PC-9 (cell line): Measurements from ENCODE around the gene RBMS3. TPM values are rescaled to one million over a fixed set of nuclear protein-coding genes. Genes with fewer than 3 reads are reported as not detected.

Source experiments
- BruUV-seq: library from RNA; stranded (reverse); fragments of 400-500 nt; replicated peaks from 2 replicates; lab custom pipeline; 2021; lab: Mats Ljungman, UMichigan
- CTCF ChIA-PET: fragments of 300-600 bp; sonication (Branson Sonifier 250); formaldehyde crosslinking; loops from one replicate; lab custom pipeline; 2022; ENCODE audit warnings: antibody characterized with exemption; lab: Charles Lee
- POLR2A ChIA-PET: fragments of 300-600 bp; sonication (Branson Sonifier 250); formaldehyde crosslinking; loops from one replicate; lab custom pipeline; 2022; ENCODE audit warnings: antibody characterized with exemption; ENCODE audit not compliant: unreplicated experiment; lab: Charles Lee
- DNase-seq, 2 experiments: peaks; one replicate each; pipeline versions ENCODE4 v3.0.0 to v3.0.0-alpha.2; 2015 to 2022; ENCODE audit warnings: mixed read lengths in 1 of 2
- H2AFZ ChIP-seq: fragments of 200-600 bp; sonication (generic); 2 replicates; pipeline ENCODE4 v1.8.1; 2017; ENCODE audit warnings: antibody characterized with exemption
- H3F3A ChIP-seq: fragments of 200-600 bp; sonication (generic); 2 replicates; pipeline ENCODE4 v1.8.1; 2017; ENCODE audit warnings: antibody characterized with exemption, mild to moderate bottlenecking, low read depth; ENCODE audit not compliant: insufficient read depth
- H3K27ac ChIP-seq: fragments of 200-600 bp; sonication (generic); 2 replicates; pipeline ENCODE4 v1.6.1; 2016; ENCODE audit warnings: mixed run types
- H3K27me3 ChIP-seq: fragments of 200-600 bp; sonication (generic); 2 replicates; pipeline ENCODE4 v1.6.1; 2016; ENCODE audit warnings: low read depth, mixed run types; ENCODE audit not compliant: insufficient read depth
- H3K36me3 ChIP-seq: fragments of 200-600 bp; sonication (generic); 2 replicates; pipeline ENCODE4 v1.6.1; 2016; ENCODE audit warnings: low read depth, mixed run types
- H3K4me1 ChIP-seq: fragments of 200-600 bp; sonication (generic); replicated peaks from 2 replicates; pipeline ENCODE4 v1.6.1; 2016; ENCODE audit warnings: mixed run types; ENCODE audit not compliant: insufficient read depth
- H3K4me2 ChIP-seq: fragments of 200-600 bp; sonication (generic); 2 replicates; pipeline ENCODE4 v1.6.1; 2017; ENCODE audit warnings: mixed run types
- H3K4me3 ChIP-seq: fragments of 200-600 bp; sonication (generic); 2 replicates; pipeline ENCODE4 v1.6.1; 2016; ENCODE audit warnings: mixed run types
- H3K79me2 ChIP-seq: fragments of 200-600 bp; sonication (generic); 2 replicates; pipeline ENCODE4 v1.6.1; 2017; ENCODE audit warnings: low read depth, mixed run types
- H3K9me2 ChIP-seq: fragments of 200-600 bp; sonication (generic); 2 replicates; pipeline ENCODE4 v1.8.1; 2017; ENCODE audit warnings: mild to moderate bottlenecking; ENCODE audit not compliant: insufficient read depth
- H3K9me3 ChIP-seq: fragments of 200-600 bp; sonication (generic); 2 replicates; pipeline ENCODE4 v1.8.1; 2016; ENCODE audit warnings: low read depth; ENCODE audit not compliant: insufficient read depth
- H4K20me1 ChIP-seq: fragments of 200-600 bp; sonication (generic); 2 replicates; pipeline ENCODE4 v1.8.1; 2017; ENCODE audit not compliant: insufficient read depth
- EZH2 ChIP-seq: fragments of 200-600 bp; sonication (generic); IDR thresholded peaks from 2 replicates; pipeline ENCODE4 v1.8.0; 2017; ENCODE audit warnings: antibody characterized with exemption, low read depth
- intact Hi-C: fragments of 100-400 bp; cut with micrococcal nuclease; formaldehyde crosslinking; loops from one replicate; pipeline ENCODE4 v1.10.0; 2022; ENCODE audit not compliant: unreplicated experiment
- total RNA-seq: library from RNA; stranded (reverse); gene quantifications from 2 replicates; pipeline ENCODE4 v1.2.3, GENCODE V29; 2021
- TF ChIP-seq, protein P1 (sequence below): fragments of 200-600 bp; sonication (generic); conservative IDR thresholded peaks from 2 replicates; pipeline ENCODE4 v1.6.1; 2017; ENCODE audit warnings: mixed run types, antibody characterized with exemption, mild to moderate bottlenecking, moderate library complexity

RBMS3 gene
- total RNA-seq, 1 experiment from 2014 or later: 3.5 TPM

DNA sequence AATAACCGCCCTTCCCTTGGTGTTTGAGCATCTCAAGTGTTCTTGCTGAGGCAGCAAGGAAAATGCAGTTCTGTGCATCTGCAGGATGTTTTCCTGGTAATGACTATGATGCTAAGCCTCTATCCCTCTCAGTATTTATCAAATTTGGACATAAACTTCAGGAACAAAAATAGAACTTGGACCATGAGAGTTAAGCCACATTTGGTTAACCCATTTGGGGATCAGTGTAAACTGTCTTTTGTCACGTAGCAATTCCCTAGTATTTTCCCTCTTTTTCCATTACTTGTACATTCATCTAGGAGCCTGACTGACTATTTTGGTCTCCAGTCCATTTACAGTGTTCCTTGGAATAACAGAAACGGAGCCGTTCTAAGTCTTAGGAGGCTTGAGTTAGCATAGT, 250.8 kb downstream of the RBMS3 start:
- Histone ChIP-seq H3F3A (no peaks in the 10 kb centered on the region), H3K27me3 (no peaks in the 10 kb centered on the region), H3K27ac (no peak overlapping the region), H3K9me2 (no peaks in the 10 kb centered on the region; the same call in 1 of the 2 replicates), H2AFZ (no peak overlapping the region), H3K9me3 (no peaks in the 10 kb centered on the region), H3K4me2 (no peak overlapping the region), H3K4me3 (no peak overlapping the region), H3K79me2 (no peaks in the 10 kb centered on the region), H3K36me3 (no peaks in the 10 kb centered on the region), H4K20me1 (no peaks in the 10 kb centered on the region), H3K4me1 (no peaks in the 10 kb centered on the region)
- TF ChIP-seq, protein P1, sequence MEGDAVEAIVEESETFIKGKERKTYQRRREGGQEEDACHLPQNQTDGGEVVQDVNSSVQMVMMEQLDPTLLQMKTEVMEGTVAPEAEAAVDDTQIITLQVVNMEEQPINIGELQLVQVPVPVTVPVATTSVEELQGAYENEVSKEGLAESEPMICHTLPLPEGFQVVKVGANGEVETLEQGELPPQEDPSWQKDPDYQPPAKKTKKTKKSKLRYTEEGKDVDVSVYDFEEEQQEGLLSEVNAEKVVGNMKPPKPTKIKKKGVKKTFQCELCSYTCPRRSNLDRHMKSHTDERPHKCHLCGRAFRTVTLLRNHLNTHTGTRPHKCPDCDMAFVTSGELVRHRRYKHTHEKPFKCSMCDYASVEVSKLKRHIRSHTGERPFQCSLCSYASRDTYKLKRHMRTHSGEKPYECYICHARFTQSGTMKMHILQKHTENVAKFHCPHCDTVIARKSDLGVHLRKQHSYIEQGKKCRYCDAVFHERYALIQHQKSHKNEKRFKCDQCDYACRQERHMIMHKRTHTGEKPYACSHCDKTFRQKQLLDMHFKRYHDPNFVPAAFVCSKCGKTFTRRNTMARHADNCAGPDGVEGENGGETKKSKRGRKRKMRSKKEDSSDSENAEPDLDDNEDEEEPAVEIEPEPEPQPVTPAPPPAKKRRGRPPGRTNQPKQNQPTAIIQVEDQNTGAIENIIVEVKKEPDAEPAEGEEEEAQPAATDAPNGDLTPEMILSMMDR: no peak
- no peak for TF ChIP-seq EZH2
- DNase-seq: no peak
- intact Hi-C loops: no loop called here
- CTCF ChIA-PET: no interaction called here
- BruUV-seq: no TSS peak
- POLR2A ChIA-PET: no interaction called here

DNA sequence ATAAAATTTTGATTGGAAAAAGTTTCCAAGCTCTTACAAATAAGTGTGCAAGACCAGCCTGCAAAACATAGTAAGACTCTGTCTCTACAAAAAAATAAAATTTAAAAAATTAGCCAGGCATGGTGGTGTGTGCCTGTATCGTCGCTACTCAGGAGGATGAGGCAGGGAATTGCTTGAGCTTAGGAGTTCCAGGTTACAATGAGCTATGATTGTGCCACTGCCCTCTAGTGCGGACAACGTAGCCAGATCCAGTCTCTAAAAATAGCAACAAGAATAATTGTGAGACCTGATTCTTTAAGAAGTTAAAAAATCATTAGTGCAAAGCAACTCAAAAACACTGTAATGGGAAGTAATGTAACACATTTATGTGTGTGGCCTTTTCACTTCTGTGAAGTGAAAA, 251.6 kb downstream of the RBMS3 start:
- Histone ChIP-seq H2AFZ (no peak overlapping the region), H3K4me2 (no peak overlapping the region), H4K20me1 (no peaks in the 10 kb centered on the region), H3F3A (no peaks in the 10 kb centered on the region), H3K27ac (no peak overlapping the region), H3K9me3 (no peaks in the 10 kb centered on the region), H3K4me3 (no peak overlapping the region), H3K79me2 (no peaks in the 10 kb centered on the region), H3K4me1 (no peaks in the 10 kb centered on the region), H3K27me3 (no peaks in the 10 kb centered on the region), H3K36me3 (no peaks in the 10 kb centered on the region), H3K9me2 (no peaks in the 10 kb centered on the region; the same call in 1 of the 2 replicates)
- CTCF ChIA-PET: no interaction called here
- TF ChIP-seq, protein P1: no peak
- TF ChIP-seq EZH2: no peak
- BruUV-seq: no TSS peak
- POLR2A ChIA-PET: no interaction called here
- intact Hi-C loops: no loop called here
- DNase-seq: no peak

DNA sequence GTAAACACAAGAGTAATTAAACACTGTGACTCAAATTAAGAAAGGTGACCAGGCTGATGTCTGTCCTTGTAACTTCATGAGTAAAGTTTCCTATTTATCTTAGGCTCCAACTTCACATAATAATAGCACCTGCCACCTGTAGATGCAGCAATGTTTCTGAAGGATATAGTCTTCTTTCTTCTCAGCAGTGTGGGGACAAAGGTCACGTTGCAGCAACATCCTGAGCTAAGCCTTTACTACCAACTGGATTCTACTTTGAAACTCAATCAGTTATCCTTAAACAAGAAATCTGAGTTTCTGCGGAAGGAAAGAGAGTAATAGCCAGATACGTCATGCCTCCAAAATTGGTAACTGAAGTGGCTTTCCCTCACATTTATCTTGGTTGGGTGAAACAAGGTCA, 253.1 kb downstream of the RBMS3 start:
- H3K4me3 ChIP-seq: no peak overlapping the region
- BruUV-seq: no TSS peak
- no peak overlapping the region for H2AFZ ChIP-seq
- POLR2A ChIA-PET: no interaction called here
- no peak overlapping the region for H3K27ac ChIP-seq
- intact Hi-C loops: no loop called here
- H4K20me1 ChIP-seq: no peaks in the 10 kb centered on the region
- TF ChIP-seq, protein P1: no peak
- TF ChIP-seq EZH2: no peak
- H3K9me2 ChIP-seq: no peaks in the 10 kb centered on the region; the same call in 1 of the 2 replicates
- no peaks in the 10 kb centered on the region for H3K27me3 ChIP-seq
- no peak overlapping the region for H3K4me2 ChIP-seq
- CTCF ChIA-PET: no interaction called here
- H3F3A ChIP-seq: no peaks in the 10 kb centered on the region
- no peaks in the 10 kb centered on the region for H3K9me3 ChIP-seq
- DNase-seq: no peak
- no peaks in the 10 kb centered on the region for H3K4me1 ChIP-seq
- H3K79me2 ChIP-seq: no peaks in the 10 kb centered on the region
- no peaks in the 10 kb centered on the region for H3K36me3 ChIP-seq
